SJSA1 (cell line): ENCODE results near the gene ETNK2. TPM values are rescaled to one million over a fixed set of nuclear protein-coding genes. Genes with fewer than 3 reads are reported as not detected.
A peak's percentile ranks its signal among the peaks of the same experiment; 100 is the strongest.

Experiments
- DNase-seq, 2 experiments: peaks; one replicate each; pipeline ENCODE4 v3.0.0-alpha.2; 2015 to 2020; ENCODE audit warnings: low spot score in 2 of 2, low read depth in 1 of 2
- H3K27ac ChIP-seq: fragments of 250-450 bp; sonication (Bioruptor Pico); 2 replicates; pipeline ENCODE4 v1.5.1; 2020; ENCODE audit warnings: mild to moderate bottlenecking, moderate library complexity
- H3K27me3 ChIP-seq: fragments of 250-450 bp; sonication (Bioruptor Pico); replicated peaks from 2 replicates; pipeline ENCODE4 v1.5.1; 2020; ENCODE audit warnings: mild to moderate bottlenecking, moderate library complexity
- H3K36me3 ChIP-seq: fragments of 250-450 bp; sonication (Bioruptor Pico); 2 replicates; pipeline ENCODE4 v1.5.1; 2020; ENCODE audit warnings: mild to moderate bottlenecking
- H3K4me1 ChIP-seq: fragments of 250-450 bp; sonication (Bioruptor Pico); replicated peaks from 2 replicates; pipeline ENCODE4 v1.6.1; 2021; ENCODE audit warnings: mild to moderate bottlenecking
- H3K4me3 ChIP-seq: fragments of 250-450 bp; sonication (Bioruptor Pico); 2 replicates; pipeline ENCODE4 v1.5.1; 2020; ENCODE audit warnings: mild to moderate bottlenecking
- H3K9me3 ChIP-seq: fragments of 250-450 bp; sonication (Bioruptor Pico); replicated peaks from 2 replicates; pipeline ENCODE4 v1.5.1; 2020; ENCODE audit warnings: mild to moderate bottlenecking
- total RNA-seq: library from RNA; depleted of rRNA; stranded (reverse); fragments of >200 nt; shearing (Covaris generic); gene quantifications from 2 replicates; pipeline ENCODE4 v1.2.3, GENCODE V29; 2014

Gene ETNK2
- total RNA-seq, 1 experiment from 2014 or later: 22.3 TPM

GRCh38 chr1:204121840-204122555, 29.8 kb downstream of the ETNK2 start:
- Histone ChIP-seq H3K4me1 (no peaks in the 10 kb centered on the region), H3K4me3 (no peak overlapping the region), H3K36me3 (peaks cover 48% of the 10 kb centered on the region), H3K27me3 (no peaks in the 10 kb centered on the region), H3K9me3 (no peaks in the 10 kb centered on the region), H3K27ac (no peak overlapping the region)
- no peak for DNase-seq

GRCh38 chr1:204116539-204116938, 35.3 kb downstream of the ETNK2 start:
- peaks cover 16% of the 10 kb centered on the region; the same call in 1 of the 2 replicates for H3K36me3 ChIP-seq
- no peaks in the 10 kb centered on the region for H3K9me3 ChIP-seq
- no peaks in the 10 kb centered on the region for H3K4me1 ChIP-seq
- DNase-seq: no peak
- no peaks in the 10 kb centered on the region for H3K27me3 ChIP-seq
- H3K27ac ChIP-seq: no peak overlapping the region
- no peak overlapping the region for H3K4me3 ChIP-seq

- no peak for DNase-seq
- Histone ChIP-seq H3K27me3 (no peaks in the 10 kb centered on the region), H3K4me3 (no peak overlapping the region), H3K36me3 (peaks cover 12% of the 10 kb centered on the region; the same call in 1 of the 2 replicates), H3K9me3 (no peaks in the 10 kb centered on the region), H3K4me1 (no peaks in the 10 kb centered on the region), H3K27ac (no peak overlapping the region)
These were observed 36.7 kb downstream of the ETNK2 start for GRCh38 chr1:204115116-204115515.

GRCh38 chr1:204114606-204115005, 37.2 kb downstream of the ETNK2 start:
- no peaks in the 10 kb centered on the region for H3K4me1 ChIP-seq
- peaks cover 12% of the 10 kb centered on the region; the same call in 1 of the 2 replicates for H3K36me3 ChIP-seq
- H3K9me3 ChIP-seq: no peaks in the 10 kb centered on the region
- no peak for DNase-seq
- no peaks in the 10 kb centered on the region for H3K27me3 ChIP-seq
- no peak overlapping the region for H3K4me3 ChIP-seq
- H3K27ac ChIP-seq: no peak overlapping the region

- peaks cover 5% of the 10 kb centered on the region for H3K4me1 ChIP-seq
- H3K27ac ChIP-seq: no peak overlapping the region
- no peaks in the 10 kb centered on the region for H3K27me3 ChIP-seq
- no peaks in the 10 kb centered on the region for H3K9me3 ChIP-seq
- peaks cover 12% of the 10 kb centered on the region; the same call in 1 of the 2 replicates for H3K36me3 ChIP-seq
- no peak overlapping the region for H3K4me3 ChIP-seq
- DNase-seq: no peak
These were observed 37.9 kb downstream of the ETNK2 start for GRCh38 chr1:204113896-204114295.

GRCh38 chr1:204112876-204113730, 38.7 kb downstream of the ETNK2 start:
- H3K36me3 ChIP-seq: peaks cover 7% of the 10 kb centered on the region; the same call in 1 of the 2 replicates
- no peaks in the 10 kb centered on the region for H3K9me3 ChIP-seq
- no peak for DNase-seq
- no peak overlapping the region for H3K4me3 ChIP-seq
- H3K27me3 ChIP-seq: no peaks in the 10 kb centered on the region
- no peak overlapping the region for H3K27ac ChIP-seq
- peaks cover 13% of the 10 kb centered on the region for H3K4me1 ChIP-seq

GRCh38 chr1:204110894-204111633, 40.8 kb downstream of the ETNK2 start:
- H3K27me3 ChIP-seq: no peaks in the 10 kb centered on the region
- peaks cover 13% of the 10 kb centered on the region for H3K4me1 ChIP-seq
- no peak for DNase-seq
- H3K4me3 ChIP-seq: no peak overlapping the region
- no peaks in the 10 kb centered on the region for H3K36me3 ChIP-seq
- no peak overlapping the region for H3K27ac ChIP-seq
- no peaks in the 10 kb centered on the region for H3K9me3 ChIP-seq

GRCh38 chr1:204108312-204109141, 43.3 kb downstream of the ETNK2 start:
- Histone ChIP-seq H3K9me3 (no peaks in the 10 kb centered on the region), H3K4me1 (peaks cover 30% of the 10 kb centered on the region), H3K4me3 (no peak overlapping the region), H3K36me3 (no peaks in the 10 kb centered on the region), H3K27me3 (no peaks in the 10 kb centered on the region), H3K27ac (no peak overlapping the region)
- no peak for DNase-seq

GRCh38 chr1:204107892-204108291, 44.0 kb downstream of the ETNK2 start:
- H3K9me3 ChIP-seq: no peaks in the 10 kb centered on the region
- H3K36me3 ChIP-seq: no peaks in the 10 kb centered on the region
- H3K27me3 ChIP-seq: no peaks in the 10 kb centered on the region
- peaks cover 36% of the 10 kb centered on the region for H3K4me1 ChIP-seq
- no peak overlapping the region for H3K4me3 ChIP-seq
- no peak overlapping the region for H3K27ac ChIP-seq
- no peak for DNase-seq

GRCh38 chr1:204106825-204107224, 45.0 kb downstream of the ETNK2 start:
- H3K4me3 ChIP-seq: no peak overlapping the region
- DNase-seq: no peak
- H3K27me3 ChIP-seq: no peaks in the 10 kb centered on the region
- H3K36me3 ChIP-seq: no peaks in the 10 kb centered on the region
- H3K4me1 ChIP-seq: peaks cover 44% of the 10 kb centered on the region
- H3K27ac ChIP-seq: no peak overlapping the region
- H3K9me3 ChIP-seq: no peaks in the 10 kb centered on the region

- Histone ChIP-seq H3K27ac (peak overlapping the region; percentile 65; the same call in 1 of the 2 replicates), H3K4me1 (peaks cover 44% of the 10 kb centered on the region), H3K9me3 (no peaks in the 10 kb centered on the region), H3K36me3 (no peaks in the 10 kb centered on the region), H3K27me3 (no peaks in the 10 kb centered on the region), H3K4me3 (no peak overlapping the region)
- DNase-seq: no peak
These were observed 46.7 kb downstream of the ETNK2 start for GRCh38 chr1:204105131-204105515.

- Histone ChIP-seq H3K36me3 (no peaks in the 10 kb centered on the region), H3K27ac (peak overlapping the region; percentile 65), H3K27me3 (no peaks in the 10 kb centered on the region), H3K9me3 (no peaks in the 10 kb centered on the region), H3K4me3 (no peak overlapping the region), H3K4me1 (peaks cover 44% of the 10 kb centered on the region)
- DNase-seq: peak; percentile 77 to 81
These were observed 47.3 kb downstream of the ETNK2 start for GRCh38 chr1:204104331-204105130.
